ENCODE results near the gene SRMS. TPM values are rescaled to one million over a fixed set of nuclear protein-coding genes. Genes with fewer than 3 reads are reported as not detected.

The SRMS gene
- total and polyA plus RNA-seq, 2 of the 13 experiments (the other 11 are each of a cell fraction or from before 2014, with no cell fraction given): not detected

GRCh38 chr20:63537525-63538203 lies 9.9 kb downstream of the SRMS start (continued):
- TF ChIP-seq ZGPAT (CRISPR knock-in tag; IDR thresholded peaks at IDR 0.05): peak; percentile 97
- TF ChIP-seq THAP8 (CRISPR knock-in tag; IDR thresholded peaks at IDR 0.05; ENCODE audit: borderline replicate concordance): no peak
- no peak for TF ChIP-seq REXO4 (CRISPR knock-in tag; IDR thresholded peaks at IDR 0.05; ENCODE audit: borderline replicate concordance)
- no peak for TF ChIP-seq SYNCRIP (IDR thresholded peaks at IDR 0.05; ENCODE audit: insufficient read depth, low read depth, low read length)
- no peak; the same call in 1 of the 2 replicates for TF ChIP-seq NR0B2 (CRISPR knock-in tag; IDR thresholded peaks at IDR 0.05)
- TF ChIP-seq ZMAT3 (CRISPR knock-in tag; conservative IDR thresholded peaks at IDR 0.05): peak; percentile 90; the same call in 1 of the 2 replicates
- TF ChIP-seq ZNF362 (CRISPR knock-in tag; IDR thresholded peaks at IDR 0.05; ENCODE audit: borderline replicate concordance): peak; percentile 51; the same call in 1 of the 2 replicates
- TF ChIP-seq ZSCAN20 (CRISPR knock-in tag; IDR thresholded peaks at IDR 0.05; ENCODE audit: borderline replicate concordance): peak; percentile 76; the same call in 1 of the 2 replicates
- TF ChIP-seq ZNF598 (CRISPR knock-in tag; IDR thresholded peaks at IDR 0.05; ENCODE audit: borderline replicate concordance): peak; percentile 87; the same call in 1 of the 2 replicates
- TF ChIP-seq SRSF1 (optimal IDR thresholded peaks at IDR 0.05; ENCODE audit: low read depth, low read length): peak; percentile 88
- TF ChIP-seq ZNF234 (CRISPR knock-in tag; conservative IDR thresholded peaks at IDR 0.05): no peak
- peak; percentile 98; the same call in 1 of the 2 replicates for TF ChIP-seq RELA (CRISPR knock-in tag; IDR thresholded peaks at IDR 0.05)
- 0 out of 2 replicates have a peak, but pooled peaks have one; percentile 83 for TF ChIP-seq ZNF563 (CRISPR knock-in tag; IDR thresholded peaks at IDR 0.05)
- peak; percentile 83; the same call in 1 of the 2 replicates for TF ChIP-seq ARHGAP35 (CRISPR knock-in tag; IDR thresholded peaks at IDR 0.05; ENCODE audit: borderline replicate concordance)
- peak; percentile 61 for TF ChIP-seq E2F5 (CRISPR knock-in tag; conservative IDR thresholded peaks at IDR 0.05)
- peak; percentile 83; the same call in 1 of the 2 replicates for TF ChIP-seq ZNF605 (CRISPR knock-in tag; IDR thresholded peaks at IDR 0.05)
- TF ChIP-seq ZBTB14 (CRISPR knock-in tag; IDR thresholded peaks at IDR 0.05): peak; percentile 64
- peak; percentile 85 for TF ChIP-seq MEIS2 (CRISPR knock-in tag; IDR thresholded peaks at IDR 0.05)
- TF ChIP-seq CBX1 (IDR thresholded peaks at IDR 0.05; ENCODE audit: low read depth): peak; percentile 74
- TF ChIP-seq ZNF784 (CRISPR knock-in tag; IDR thresholded peaks at IDR 0.05; ENCODE audit: borderline replicate concordance): peak; percentile 88
- TF ChIP-seq ZEB1 (IDR thresholded peaks at IDR 0.05; ENCODE audit: insufficient replicate concordance, low read depth): peak; percentile 37
- TF ChIP-seq ZNF572 (CRISPR knock-in tag; IDR thresholded peaks at IDR 0.05): peak; percentile 79; the same call in 1 of the 2 replicates
